Measurements from ENCODE around the gene CERS5.

The CERS5 gene

DNA sequence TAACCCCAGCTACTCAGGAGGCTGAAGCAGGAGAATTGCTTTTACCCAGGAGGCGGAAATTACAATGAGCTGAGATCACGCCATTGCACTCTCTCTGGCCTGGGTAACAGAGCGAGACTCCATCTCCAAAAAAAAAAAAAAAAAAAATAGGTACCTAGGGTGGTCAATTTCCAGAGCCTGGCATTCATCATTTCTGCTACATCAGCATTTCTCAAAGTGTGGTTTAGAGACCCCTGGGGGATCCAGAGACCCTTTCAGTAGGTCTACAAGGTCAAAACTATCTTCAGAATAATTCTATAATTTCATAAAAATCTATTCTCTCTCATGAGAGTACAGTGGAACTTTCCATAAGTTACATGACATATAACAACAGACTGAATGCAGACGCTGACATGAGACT lies 19.9 kb downstream of the CERS5 start:
- DNase-seq (ENCODE audit: low read depth), result no peak
- TF ChIP-seq, protein P1, sequence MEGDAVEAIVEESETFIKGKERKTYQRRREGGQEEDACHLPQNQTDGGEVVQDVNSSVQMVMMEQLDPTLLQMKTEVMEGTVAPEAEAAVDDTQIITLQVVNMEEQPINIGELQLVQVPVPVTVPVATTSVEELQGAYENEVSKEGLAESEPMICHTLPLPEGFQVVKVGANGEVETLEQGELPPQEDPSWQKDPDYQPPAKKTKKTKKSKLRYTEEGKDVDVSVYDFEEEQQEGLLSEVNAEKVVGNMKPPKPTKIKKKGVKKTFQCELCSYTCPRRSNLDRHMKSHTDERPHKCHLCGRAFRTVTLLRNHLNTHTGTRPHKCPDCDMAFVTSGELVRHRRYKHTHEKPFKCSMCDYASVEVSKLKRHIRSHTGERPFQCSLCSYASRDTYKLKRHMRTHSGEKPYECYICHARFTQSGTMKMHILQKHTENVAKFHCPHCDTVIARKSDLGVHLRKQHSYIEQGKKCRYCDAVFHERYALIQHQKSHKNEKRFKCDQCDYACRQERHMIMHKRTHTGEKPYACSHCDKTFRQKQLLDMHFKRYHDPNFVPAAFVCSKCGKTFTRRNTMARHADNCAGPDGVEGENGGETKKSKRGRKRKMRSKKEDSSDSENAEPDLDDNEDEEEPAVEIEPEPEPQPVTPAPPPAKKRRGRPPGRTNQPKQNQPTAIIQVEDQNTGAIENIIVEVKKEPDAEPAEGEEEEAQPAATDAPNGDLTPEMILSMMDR (conservative IDR thresholded peaks at IDR 0.05; ENCODE audit: control insufficient read depth, insufficient read depth, low read depth, low read length), result no peak
- no peak overlapping the region for H3K4me3 ChIP-seq (ENCODE audit: control insufficient read depth, low read depth, low read length)

DNA sequence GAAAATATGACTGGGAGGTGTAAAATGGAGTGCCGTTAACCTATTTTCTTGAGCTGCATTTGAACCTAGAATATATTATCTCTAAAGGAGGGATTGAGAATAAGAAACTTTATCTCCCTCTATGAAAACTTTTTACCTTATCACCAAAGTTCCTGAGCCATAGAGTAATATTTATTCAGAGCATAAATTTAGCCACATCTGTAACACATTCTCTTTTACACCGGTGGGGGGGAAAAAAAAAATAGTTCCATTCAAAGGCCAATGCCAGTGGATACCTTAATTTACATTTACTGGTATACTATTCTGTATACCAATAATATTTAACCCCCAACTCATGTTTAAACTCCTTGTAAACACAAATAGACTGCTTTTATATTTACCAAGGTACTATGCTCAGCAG lies 21.7 kb downstream of the CERS5 start:
- TF ChIP-seq, protein P1 (conservative IDR thresholded peaks at IDR 0.05; ENCODE audit: control insufficient read depth, insufficient read depth, low read depth, low read length), result no peak
- no peak overlapping the region for H3K4me3 ChIP-seq (ENCODE audit: control insufficient read depth, low read depth, low read length)
- no peak for DNase-seq (ENCODE audit: low read depth)

DNA sequence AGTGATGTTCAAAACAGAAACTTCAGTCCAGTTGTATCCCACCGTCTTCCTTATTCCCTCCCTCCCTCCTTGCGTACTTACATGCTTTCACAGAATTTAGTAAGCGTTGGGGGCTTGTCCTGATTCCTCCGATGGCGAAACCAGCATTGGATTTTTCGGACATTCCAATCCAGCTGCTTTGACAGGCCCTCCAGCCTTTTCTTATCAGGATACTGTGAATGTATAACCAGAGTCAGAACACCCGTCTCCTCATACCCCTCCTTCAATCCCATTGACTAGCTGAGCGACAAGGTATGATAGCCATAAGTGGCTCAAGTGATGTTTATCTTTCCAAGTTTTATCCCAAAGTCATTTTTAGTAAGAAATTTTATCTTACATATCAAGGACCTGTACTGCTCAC lies 24.2 kb downstream of the CERS5 start:
- H3K4me3 ChIP-seq (ENCODE audit: control insufficient read depth, low read depth, low read length), result no peak overlapping the region
- TF ChIP-seq, protein P1 (conservative IDR thresholded peaks at IDR 0.05; ENCODE audit: control insufficient read depth, insufficient read depth, low read depth, low read length), result no peak
- no peak for DNase-seq (ENCODE audit: low read depth)

DNA sequence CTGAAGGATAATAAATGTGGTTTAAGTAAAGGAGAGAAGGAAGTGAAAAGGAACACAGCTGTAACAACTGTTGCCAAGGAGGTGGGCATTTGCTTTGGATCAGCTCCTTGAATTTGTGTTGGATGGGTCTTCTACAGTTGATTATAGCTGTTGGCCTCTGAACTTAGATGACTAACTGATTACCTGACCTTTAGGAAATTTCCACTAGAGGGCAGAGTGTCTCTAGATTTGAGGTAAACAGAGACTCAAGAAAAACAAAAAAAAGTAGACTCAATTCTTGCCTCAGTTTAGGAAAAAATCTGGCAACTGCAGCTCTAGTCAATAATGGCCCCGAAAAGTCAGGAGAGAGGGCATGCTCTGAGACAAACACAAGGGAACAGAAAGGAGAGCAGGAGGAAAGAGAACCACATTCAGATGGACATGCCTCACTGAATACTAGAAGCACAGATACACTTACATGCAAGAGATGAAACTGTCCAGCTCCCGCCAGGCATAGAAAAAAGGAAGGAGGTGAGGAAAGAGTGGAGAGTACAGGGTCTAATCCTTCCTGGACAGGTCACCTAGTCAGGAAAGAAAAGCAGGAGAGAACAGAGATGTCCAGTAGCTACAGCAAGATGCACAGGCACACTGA lies 34.5 kb downstream of the CERS5 start:
- peak; percentile 76 for DNase-seq (ENCODE audit: low read depth)
- TF ChIP-seq, protein P1 (conservative IDR thresholded peaks at IDR 0.05; ENCODE audit: control insufficient read depth, insufficient read depth, low read depth, low read length), result peak; percentile 62
- no peak overlapping the region for H3K4me3 ChIP-seq (ENCODE audit: control insufficient read depth, low read depth, low read length)

GRCh38 chr12:50129290-50129689 lies 37.9 kb downstream of the CERS5 start:
- TF ChIP-seq, protein P1 (conservative IDR thresholded peaks at IDR 0.05; ENCODE audit: control insufficient read depth, insufficient read depth, low read depth, low read length), result no peak
- no peak for DNase-seq (ENCODE audit: low read depth)
- H3K4me3 ChIP-seq (ENCODE audit: control insufficient read depth, low read depth, low read length), result no peak overlapping the region

DNA sequence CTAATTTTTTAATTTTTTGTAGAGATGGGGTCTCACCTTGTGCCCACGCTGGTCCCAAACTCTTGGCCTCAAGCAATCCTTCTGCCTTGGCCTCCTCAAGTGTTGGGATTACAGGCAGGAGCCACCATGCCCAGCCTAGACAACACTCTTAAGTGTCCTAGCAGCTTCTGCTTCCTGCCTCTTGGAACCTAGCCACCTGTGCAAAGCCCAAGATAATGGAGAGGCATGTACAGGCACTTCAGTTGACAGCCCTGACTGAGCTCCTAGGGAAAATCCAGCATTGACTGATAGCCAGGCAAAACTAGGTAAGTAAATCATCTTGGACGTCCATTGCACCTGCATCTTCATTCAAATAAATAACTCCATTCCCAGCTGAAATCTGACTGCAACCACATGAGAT lies 39.6 kb downstream of the CERS5 start:
- TF ChIP-seq, protein P1 (conservative IDR thresholded peaks at IDR 0.05; ENCODE audit: control insufficient read depth, insufficient read depth, low read depth, low read length), result no peak
- H3K4me3 ChIP-seq (ENCODE audit: control insufficient read depth, low read depth, low read length), result no peak overlapping the region
- no peak for DNase-seq (ENCODE audit: low read depth)

GRCh38 chr12:50123203-50123602 lies 44.0 kb downstream of the CERS5 start:
- TF ChIP-seq, protein P1 (conservative IDR thresholded peaks at IDR 0.05; ENCODE audit: control insufficient read depth, insufficient read depth, low read depth, low read length), result no peak
- no peak for DNase-seq (ENCODE audit: low read depth)
- H3K4me3 ChIP-seq (ENCODE audit: control insufficient read depth, low read depth, low read length), result no peak overlapping the region

Measured in fibroblast of mammary gland (primary cell).